ENCODE results near the gene LYZL4.

DNA sequence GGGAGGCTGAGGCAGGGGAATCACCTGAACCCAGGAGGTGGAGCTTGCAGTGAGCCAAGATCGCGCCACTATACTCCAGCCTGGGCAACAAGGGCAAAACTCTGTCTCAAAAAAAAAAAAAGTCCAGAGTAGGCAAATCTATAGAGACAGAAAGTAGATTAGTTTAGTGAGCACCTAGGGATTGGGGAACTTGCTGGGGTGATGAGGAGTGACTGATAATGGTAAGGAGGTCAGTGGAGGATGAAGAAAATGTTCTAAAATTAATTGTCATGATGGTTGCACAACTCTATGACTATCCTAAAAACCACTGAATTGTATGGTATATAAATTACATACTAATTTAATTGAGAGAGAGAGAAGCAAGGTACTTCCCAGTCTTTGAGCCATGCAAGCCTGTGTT is 27.8 kb upstream of the LYZL4 start:
- TF ChIP-seq, protein P1, sequence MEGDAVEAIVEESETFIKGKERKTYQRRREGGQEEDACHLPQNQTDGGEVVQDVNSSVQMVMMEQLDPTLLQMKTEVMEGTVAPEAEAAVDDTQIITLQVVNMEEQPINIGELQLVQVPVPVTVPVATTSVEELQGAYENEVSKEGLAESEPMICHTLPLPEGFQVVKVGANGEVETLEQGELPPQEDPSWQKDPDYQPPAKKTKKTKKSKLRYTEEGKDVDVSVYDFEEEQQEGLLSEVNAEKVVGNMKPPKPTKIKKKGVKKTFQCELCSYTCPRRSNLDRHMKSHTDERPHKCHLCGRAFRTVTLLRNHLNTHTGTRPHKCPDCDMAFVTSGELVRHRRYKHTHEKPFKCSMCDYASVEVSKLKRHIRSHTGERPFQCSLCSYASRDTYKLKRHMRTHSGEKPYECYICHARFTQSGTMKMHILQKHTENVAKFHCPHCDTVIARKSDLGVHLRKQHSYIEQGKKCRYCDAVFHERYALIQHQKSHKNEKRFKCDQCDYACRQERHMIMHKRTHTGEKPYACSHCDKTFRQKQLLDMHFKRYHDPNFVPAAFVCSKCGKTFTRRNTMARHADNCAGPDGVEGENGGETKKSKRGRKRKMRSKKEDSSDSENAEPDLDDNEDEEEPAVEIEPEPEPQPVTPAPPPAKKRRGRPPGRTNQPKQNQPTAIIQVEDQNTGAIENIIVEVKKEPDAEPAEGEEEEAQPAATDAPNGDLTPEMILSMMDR (IDR thresholded peaks at IDR 0.05) = no peak
- TF ChIP-seq POLR2A (IDR thresholded peaks at IDR 0.05) = no peak

All from right lobe of liver (tissue), 4 donors.